ENCODE measurements around the gene SAA1. TPM values are rescaled to one million over a fixed set of nuclear protein-coding genes. Genes with fewer than 3 reads are reported as not detected.

SAA1 gene
- total RNA-seq, 3 donors from 2014 or later, result 4.3 to 6.1 (median 5.6) TPM

GRCh38 chr11:18312012-18312411, 45.9 kb downstream of the SAA1 start:
- peaks cover 4% of the 10 kb centered on the region for H3K4me1 Mint-ChIP-seq (ENCODE audit: low read depth)
- ATAC-seq (no peak), DNase-seq (no peak)
- H3K36me3 Mint-ChIP-seq (ENCODE audit: insufficient read depth), result peaks cover 31% of the 10 kb centered on the region
- no peaks in the 10 kb centered on the region for H3K27me3 Mint-ChIP-seq (ENCODE audit: low read depth)
- no peak overlapping the region for H3K4me3 Mint-ChIP-seq
- no peaks in the 10 kb centered on the region for H3K9me3 Mint-ChIP-seq

- peaks cover 30% of the 10 kb centered on the region for H3K36me3 Mint-ChIP-seq (ENCODE audit: insufficient read depth)
- ATAC-seq, result no peak
- no peak overlapping the region for H3K4me3 Mint-ChIP-seq
- no peak for DNase-seq
- no peaks in the 10 kb centered on the region for H3K9me3 Mint-ChIP-seq
- H3K27me3 Mint-ChIP-seq (ENCODE audit: low read depth), result no peaks in the 10 kb centered on the region
- H3K4me1 Mint-ChIP-seq (ENCODE audit: low read depth), result peaks cover 6% of the 10 kb centered on the region
Measured at GRCh38 chr11:18312663-18313420, 46.8 kb downstream of the SAA1 start.

GRCh38 chr11:18313965-18314763, 48.1 kb downstream of the SAA1 start:
- H3K36me3 Mint-ChIP-seq (ENCODE audit: insufficient read depth), result peaks cover 26% of the 10 kb centered on the region
- no peak for ATAC-seq

GRCh38 chr11:18314784-18315523, 48.9 kb downstream of the SAA1 start:
- Mint-ChIP-seq H3K27me3 (ENCODE audit: low read depth) (no peaks in the 10 kb centered on the region), H3K4me1 (ENCODE audit: low read depth) (peaks cover 23% of the 10 kb centered on the region), H3K4me3 (no peak overlapping the region), H3K9me3 (no peaks in the 10 kb centered on the region), H3K36me3 (ENCODE audit: insufficient read depth) (peaks cover 30% of the 10 kb centered on the region)
- ATAC-seq (no peak), DNase-seq (no peak)

More at GRCh38 chr11:18313965-18314763, 48.1 kb downstream of the SAA1 start:
- no peak for DNase-seq
- Mint-ChIP-seq H3K4me3 (no peak overlapping the region), H3K4me1 (ENCODE audit: low read depth) (peaks cover 15% of the 10 kb centered on the region), H3K9me3 (no peaks in the 10 kb centered on the region), H3K27me3 (ENCODE audit: low read depth) (no peaks in the 10 kb centered on the region)

- DNase-seq (no peak), ATAC-seq (no peak)
- Mint-ChIP-seq H3K9me3 (no peaks in the 10 kb centered on the region), H3K4me1 (ENCODE audit: low read depth) (peaks cover 32% of the 10 kb centered on the region), H3K36me3 (ENCODE audit: insufficient read depth) (peaks cover 22% of the 10 kb centered on the region), H3K27me3 (ENCODE audit: low read depth) (no peaks in the 10 kb centered on the region), H3K4me3 (no peak overlapping the region)
Measured at GRCh38 chr11:18315893-18316292, 49.8 kb downstream of the SAA1 start.

- H3K36me3 Mint-ChIP-seq (ENCODE audit: insufficient read depth), result peaks cover 15% of the 10 kb centered on the region
- DNase-seq, result no peak
- peaks cover 40% of the 10 kb centered on the region for H3K4me1 Mint-ChIP-seq (ENCODE audit: low read depth)
Measured at GRCh38 chr11:18317551-18317950, 51.5 kb downstream of the SAA1 start.

More at GRCh38 chr11:18317551-18317950, 51.5 kb downstream of the SAA1 start:
- H3K27me3 Mint-ChIP-seq (ENCODE audit: low read depth), result no peaks in the 10 kb centered on the region
- no peak for ATAC-seq
- H3K4me3 Mint-ChIP-seq, result no peak overlapping the region
- H3K9me3 Mint-ChIP-seq, result no peaks in the 10 kb centered on the region

Other genes with a start within 250 kb of the SAA1 start
- gene TPH1, start 220.0 kb upstream of the SAA1 start, total RNA-seq, result under 1 TPM; 0.35 to 0.51 (median 0.40) TPM
- 10 to 100 TPM; 35.0 to 36.3 (median 35.8) TPM for gene SAAL1, start 160.2 kb upstream of the SAA1 start, total RNA-seq
- gene MRGPRX3, start 133.7 kb upstream of the SAA1 start, total RNA-seq, result not detected
- not detected for gene MRGPRX4, start 93.4 kb upstream of the SAA1 start, total RNA-seq
- not detected for gene SAA4, start 29.5 kb upstream of the SAA1 start, total RNA-seq
- gene SAA2, start 17.6 kb upstream of the SAA1 start, total RNA-seq, result 1 to 10 TPM; 4.5 to 6.3 (median 5.0) TPM
- gene HPS5, start 55.9 kb downstream of the SAA1 start, total RNA-seq, result 10 to 100 TPM; 15.9 to 17.3 (median 16.0) TPM
- 10 to 100 TPM; 52.4 to 58.0 (median 56.1) TPM for gene GTF2H1, start 56.3 kb downstream of the SAA1 start, total RNA-seq
- gene LDHA, start 128.3 kb downstream of the SAA1 start, total RNA-seq, result 1,000 to 10,000 TPM; 1,291 to 1,542 (median 1,369) TPM
- 1 to 10 TPM in 1 of 3 donors, not detected in 2; 1.8 TPM for gene LDHC, start 146.1 kb downstream of the SAA1 start, total RNA-seq
- not detected for gene LDHAL6A, start 189.6 kb downstream of the SAA1 start, total RNA-seq